RWPE2 (cell line): Measurements from ENCODE around the gene NOP14.

ENCODE experiments used
- ATAC-seq: fragments of 200-7000 bp; cut with Tn5 transposase; 3 replicates; pipeline ENCODE4 v1.9.1; 2021; ENCODE audit warnings: low read depth
- DNase-seq: peaks from one replicate; pipeline ENCODE4 v3.0.0-alpha.2; 2020; ENCODE audit warnings: low spot score
- H3K27ac ChIP-seq: fragments of 450-650 bp; 2 replicates; pipeline ENCODE4 v1.5.1; 2017; ENCODE audit warnings: mild to moderate bottlenecking; ENCODE audit not compliant: poor library complexity, severe bottlenecking
- H3K27me3 ChIP-seq: fragments of 250-450 bp; sonication (Bioruptor Pico); 2 replicates; pipeline ENCODE4 v1.5.1; 2021; ENCODE audit warnings: mild to moderate bottlenecking, moderate library complexity; ENCODE audit not compliant: insufficient read depth, poor library complexity, severe bottlenecking
- H3K36me3 ChIP-seq: fragments of 250-450 bp; sonication (Bioruptor Pico); 2 replicates; pipeline ENCODE4 v1.5.1; 2020; ENCODE audit warnings: low read depth, mild to moderate bottlenecking, moderate library complexity
- H3K4me1 ChIP-seq: fragments of 250-450 bp; sonication (Bioruptor Pico); 2 replicates; pipeline ENCODE4 v1.5.1; 2021; ENCODE audit warnings: mild to moderate bottlenecking, moderate library complexity; ENCODE audit not compliant: insufficient read depth, poor library complexity, severe bottlenecking
- H3K4me3 ChIP-seq: fragments of 250-450 bp; sonication (Bioruptor Pico); 2 replicates; pipeline ENCODE4 v1.5.1; 2021; ENCODE audit warnings: mild to moderate bottlenecking, moderate library complexity; ENCODE audit not compliant: severe bottlenecking
- H3K9me3 ChIP-seq: fragments of 250-450 bp; sonication (Bioruptor Pico); 2 replicates; pipeline ENCODE4 v1.5.1; 2021; ENCODE audit warnings: mild to moderate bottlenecking, moderate library complexity; ENCODE audit not compliant: severe bottlenecking
- TF ChIP-seq, protein P1 (sequence below): fragments of 450-650 bp; IDR thresholded peaks from one replicate; pipeline ENCODE4 v1.5.1; 2017; ENCODE audit warnings: mild to moderate bottlenecking, moderate library complexity; ENCODE audit not compliant: poor library complexity, severe bottlenecking

NOP14 gene

DNA sequence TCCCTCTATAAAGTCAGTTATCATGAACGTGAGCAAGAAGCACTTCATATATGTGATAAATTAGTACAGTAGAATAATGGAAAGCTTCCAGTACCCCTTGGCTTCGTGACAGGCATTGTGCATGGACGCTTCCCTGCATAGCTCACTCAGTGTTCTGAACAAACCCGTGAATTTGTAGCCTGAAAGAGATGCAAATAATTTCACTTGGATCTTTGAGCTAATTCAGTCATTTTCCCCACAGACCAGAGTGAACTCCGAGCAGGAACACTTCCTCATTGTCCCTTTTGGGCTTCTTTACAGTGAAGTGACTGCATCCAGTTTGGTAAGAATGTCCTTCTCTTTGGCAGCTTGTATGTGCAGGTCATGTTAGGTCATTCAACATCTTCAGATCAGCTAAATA lies 69.4 kb downstream of the NOP14 start:
- H3K27me3 ChIP-seq: no peaks in the 10 kb centered on the region
- no peak overlapping the region for H3K27ac ChIP-seq
- H3K9me3 ChIP-seq: no peaks in the 10 kb centered on the region
- TF ChIP-seq, protein P1, sequence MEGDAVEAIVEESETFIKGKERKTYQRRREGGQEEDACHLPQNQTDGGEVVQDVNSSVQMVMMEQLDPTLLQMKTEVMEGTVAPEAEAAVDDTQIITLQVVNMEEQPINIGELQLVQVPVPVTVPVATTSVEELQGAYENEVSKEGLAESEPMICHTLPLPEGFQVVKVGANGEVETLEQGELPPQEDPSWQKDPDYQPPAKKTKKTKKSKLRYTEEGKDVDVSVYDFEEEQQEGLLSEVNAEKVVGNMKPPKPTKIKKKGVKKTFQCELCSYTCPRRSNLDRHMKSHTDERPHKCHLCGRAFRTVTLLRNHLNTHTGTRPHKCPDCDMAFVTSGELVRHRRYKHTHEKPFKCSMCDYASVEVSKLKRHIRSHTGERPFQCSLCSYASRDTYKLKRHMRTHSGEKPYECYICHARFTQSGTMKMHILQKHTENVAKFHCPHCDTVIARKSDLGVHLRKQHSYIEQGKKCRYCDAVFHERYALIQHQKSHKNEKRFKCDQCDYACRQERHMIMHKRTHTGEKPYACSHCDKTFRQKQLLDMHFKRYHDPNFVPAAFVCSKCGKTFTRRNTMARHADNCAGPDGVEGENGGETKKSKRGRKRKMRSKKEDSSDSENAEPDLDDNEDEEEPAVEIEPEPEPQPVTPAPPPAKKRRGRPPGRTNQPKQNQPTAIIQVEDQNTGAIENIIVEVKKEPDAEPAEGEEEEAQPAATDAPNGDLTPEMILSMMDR: no peak
- H3K4me3 ChIP-seq: no peak overlapping the region
- H3K4me1 ChIP-seq: no peaks in the 10 kb centered on the region
- peaks cover 48% of the 10 kb centered on the region for H3K36me3 ChIP-seq
- ATAC-seq: no peak
- no peak for DNase-seq

GRCh38 chr4:2891294-2891693 lies 71.9 kb downstream of the NOP14 start:
- no peaks in the 10 kb centered on the region for H3K27me3 ChIP-seq
- 0 out of 3 replicates have a peak, but pooled peaks have one; percentile 12 for ATAC-seq
- no peaks in the 10 kb centered on the region for H3K9me3 ChIP-seq
- no peak for DNase-seq
- TF ChIP-seq, protein P1: no peak
- no peak overlapping the region for H3K27ac ChIP-seq
- no peaks in the 10 kb centered on the region for H3K4me1 ChIP-seq
- H3K4me3 ChIP-seq: no peak overlapping the region
- H3K36me3 ChIP-seq: peaks cover 44% of the 10 kb centered on the region

DNA sequence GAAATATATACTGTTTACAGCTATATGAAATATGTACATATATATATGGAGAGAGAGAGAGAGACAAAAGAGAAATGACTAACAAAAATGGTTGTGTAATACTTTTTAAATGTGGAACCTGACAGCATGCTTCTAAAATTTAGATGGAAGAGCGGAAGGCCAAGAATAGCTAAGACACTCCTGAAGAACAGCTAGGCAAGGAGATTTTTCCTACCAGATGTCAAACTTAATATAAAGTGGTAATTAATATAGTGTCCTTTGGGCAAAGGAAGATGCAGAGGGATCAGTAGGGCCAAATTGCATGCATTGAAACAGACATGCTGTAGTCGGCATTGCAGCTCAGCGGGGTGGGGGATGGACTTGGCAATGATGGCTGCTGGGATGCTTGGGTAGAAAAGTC lies 74.3 kb downstream of the NOP14 start:
- TF ChIP-seq, protein P1: no peak
- peaks cover 50% of the 10 kb centered on the region for H3K36me3 ChIP-seq
- no peaks in the 10 kb centered on the region for H3K27me3 ChIP-seq
- DNase-seq: no peak
- no peaks in the 10 kb centered on the region for H3K9me3 ChIP-seq
- no peak overlapping the region for H3K4me3 ChIP-seq
- no peaks in the 10 kb centered on the region for H3K4me1 ChIP-seq
- no peak overlapping the region for H3K27ac ChIP-seq
- ATAC-seq: no peak
